HG02759 (cell line): Measurements from ENCODE around the gene DNAJA3.
"Not testable (repeated sequence)": the region's sequence is repeated elsewhere in the genome, so short reads cannot be mapped to it uniquely, and the experiment has no call there.

Experiments
- ATAC-seq: cut with Tn5 transposase; IDR thresholded peaks from one replicate; pipeline ENCODE4 v1.9.1; 2021; ENCODE audit warnings: mild to moderate bottlenecking, moderate library complexity; ENCODE audit not compliant: unreplicated experiment

The DNAJA3 gene

GRCh38 chr16:4386951-4387565 is 38.6 kb upstream of the DNAJA3 start:
- no peak for ATAC-seq

- ATAC-seq = no peak
These were observed 37.9 kb upstream of the DNAJA3 start for GRCh38 chr16:4387781-4388180.

- ATAC-seq = no peak
These were observed 37.2 kb upstream of the DNAJA3 start for GRCh38 chr16:4388271-4389021.

- no peak for ATAC-seq
These were observed 36.4 kb upstream of the DNAJA3 start for GRCh38 chr16:4389051-4389955.

GRCh38 chr16:4390266-4391260 is 35.1 kb upstream of the DNAJA3 start:
- no peak for ATAC-seq

GRCh38 chr16:4391631-4392381 is 33.9 kb upstream of the DNAJA3 start:
- ATAC-seq = no peak

GRCh38 chr16:4392382-4393239 is 33.1 kb upstream of the DNAJA3 start:
- no peak for ATAC-seq

- ATAC-seq = no peak
These were observed 32.4 kb upstream of the DNAJA3 start for GRCh38 chr16:4393240-4393600.

GRCh38 chr16:4393850-4394249 is 31.8 kb upstream of the DNAJA3 start:
- ATAC-seq = not testable (repeated sequence)

- ATAC-seq = no peak
These were observed 30.5 kb upstream of the DNAJA3 start for GRCh38 chr16:4395055-4395726.

GRCh38 chr16:4399001-4399730 is 26.5 kb upstream of the DNAJA3 start:
- no peak for ATAC-seq

GRCh38 chr16:4401094-4401501 is 24.6 kb upstream of the DNAJA3 start:
- no peak for ATAC-seq

GRCh38 chr16:4401510-4401909 is 24.2 kb upstream of the DNAJA3 start:
- no peak for ATAC-seq

- no peak for ATAC-seq
These were observed 23.1 kb upstream of the DNAJA3 start for GRCh38 chr16:4402439-4403132.

GRCh38 chr16:4403133-4403949 is 22.3 kb upstream of the DNAJA3 start:
- ATAC-seq = no peak
